VCaP (cell line): ENCODE measurements around the gene CHRNA7.

Experiments used
- H3K27ac ChIP-seq: fragments of 450-650 bp; 2 replicates; pipeline ENCODE4 v1.5.1; 2017
- TF ChIP-seq, protein P1 (sequence below): fragments of 450-650 bp; conservative IDR thresholded peaks from 2 replicates; pipeline ENCODE4 v1.5.1; 2017; ENCODE audit warnings: mild to moderate bottlenecking, moderate library complexity

Gene CHRNA7

DNA sequence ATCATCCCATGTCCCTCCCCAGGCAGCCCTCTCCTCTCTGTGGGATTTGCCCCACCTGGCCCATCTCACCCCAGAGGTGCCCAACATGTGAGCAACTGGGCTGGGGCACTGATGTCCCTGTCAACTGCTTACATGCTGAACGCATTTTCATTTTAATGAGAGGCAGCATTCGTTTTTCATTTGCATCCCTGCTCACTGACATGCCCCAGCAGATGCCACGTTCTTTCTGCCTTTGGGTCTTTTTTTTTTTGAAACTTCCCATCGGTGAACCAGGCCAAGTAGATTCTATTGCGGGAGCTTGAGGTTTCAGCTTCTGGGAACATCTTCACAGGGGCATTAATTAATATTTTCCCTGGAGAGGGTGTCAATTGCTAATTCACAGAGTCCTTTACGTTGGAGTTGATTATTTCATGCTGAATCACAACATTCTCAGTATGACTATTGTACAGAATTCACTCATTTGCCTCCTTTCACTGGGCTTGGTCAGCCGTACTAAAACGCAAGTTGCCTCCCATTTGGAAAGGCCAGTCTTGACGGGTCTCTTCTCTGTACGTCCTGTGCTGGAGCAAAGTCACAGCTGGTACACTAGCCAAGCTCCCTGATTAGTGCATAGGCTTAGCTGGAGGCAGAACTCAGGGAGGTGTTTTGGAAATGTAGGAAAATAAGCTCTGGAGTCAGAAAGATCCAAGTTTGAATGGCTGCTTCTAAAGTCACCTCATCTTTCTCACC is 69.8 kb downstream of the CHRNA7 start:
- TF ChIP-seq, protein P1, sequence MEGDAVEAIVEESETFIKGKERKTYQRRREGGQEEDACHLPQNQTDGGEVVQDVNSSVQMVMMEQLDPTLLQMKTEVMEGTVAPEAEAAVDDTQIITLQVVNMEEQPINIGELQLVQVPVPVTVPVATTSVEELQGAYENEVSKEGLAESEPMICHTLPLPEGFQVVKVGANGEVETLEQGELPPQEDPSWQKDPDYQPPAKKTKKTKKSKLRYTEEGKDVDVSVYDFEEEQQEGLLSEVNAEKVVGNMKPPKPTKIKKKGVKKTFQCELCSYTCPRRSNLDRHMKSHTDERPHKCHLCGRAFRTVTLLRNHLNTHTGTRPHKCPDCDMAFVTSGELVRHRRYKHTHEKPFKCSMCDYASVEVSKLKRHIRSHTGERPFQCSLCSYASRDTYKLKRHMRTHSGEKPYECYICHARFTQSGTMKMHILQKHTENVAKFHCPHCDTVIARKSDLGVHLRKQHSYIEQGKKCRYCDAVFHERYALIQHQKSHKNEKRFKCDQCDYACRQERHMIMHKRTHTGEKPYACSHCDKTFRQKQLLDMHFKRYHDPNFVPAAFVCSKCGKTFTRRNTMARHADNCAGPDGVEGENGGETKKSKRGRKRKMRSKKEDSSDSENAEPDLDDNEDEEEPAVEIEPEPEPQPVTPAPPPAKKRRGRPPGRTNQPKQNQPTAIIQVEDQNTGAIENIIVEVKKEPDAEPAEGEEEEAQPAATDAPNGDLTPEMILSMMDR = no peak
- no peak overlapping the region for H3K27ac ChIP-seq

DNA sequence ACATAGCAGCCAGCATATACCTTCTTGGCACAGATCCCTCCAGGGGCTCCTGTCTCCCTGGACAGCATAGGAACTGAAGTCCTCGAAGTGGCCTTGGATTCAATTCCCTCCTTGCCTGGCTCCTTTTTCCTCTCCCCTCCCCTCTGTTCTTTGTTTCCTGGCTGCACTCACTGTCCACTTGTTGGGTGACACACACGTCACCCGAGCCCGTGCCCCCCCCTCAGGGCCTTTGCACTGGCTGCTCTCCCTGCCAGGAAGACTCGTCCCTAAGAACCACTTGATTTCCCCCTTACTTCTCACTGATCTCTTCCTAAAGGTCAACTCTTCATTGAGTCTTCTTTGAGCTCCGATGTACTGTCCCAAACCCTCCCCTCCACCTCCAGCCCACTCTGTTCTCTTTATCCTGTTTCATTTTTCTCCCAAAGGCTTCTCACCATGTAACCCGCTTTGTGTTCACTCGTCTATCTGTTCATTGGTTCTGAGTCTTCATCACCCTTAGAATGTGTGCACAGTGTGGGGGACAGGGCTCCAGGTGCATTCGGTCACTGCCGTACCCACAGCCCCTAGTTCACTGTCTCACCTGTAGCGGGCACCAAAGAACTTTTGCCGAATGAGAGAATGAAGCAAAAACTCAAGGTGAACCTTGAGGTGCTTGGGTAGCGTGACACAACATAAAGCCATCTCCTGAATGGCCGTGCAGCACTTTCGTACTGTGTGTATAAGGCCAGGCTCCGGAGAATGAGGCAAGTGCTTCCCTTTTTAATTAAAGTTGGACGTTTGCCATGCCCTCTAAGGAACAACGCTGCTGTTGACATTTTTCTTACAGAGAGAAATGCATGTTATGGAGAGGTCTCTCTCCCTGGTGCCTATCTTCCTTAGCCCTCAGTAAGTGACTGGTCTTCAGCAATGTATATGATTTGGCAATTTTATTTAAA is 74.0 kb downstream of the CHRNA7 start:
- TF ChIP-seq, protein P1 = no peak
- no peak overlapping the region for H3K27ac ChIP-seq

DNA sequence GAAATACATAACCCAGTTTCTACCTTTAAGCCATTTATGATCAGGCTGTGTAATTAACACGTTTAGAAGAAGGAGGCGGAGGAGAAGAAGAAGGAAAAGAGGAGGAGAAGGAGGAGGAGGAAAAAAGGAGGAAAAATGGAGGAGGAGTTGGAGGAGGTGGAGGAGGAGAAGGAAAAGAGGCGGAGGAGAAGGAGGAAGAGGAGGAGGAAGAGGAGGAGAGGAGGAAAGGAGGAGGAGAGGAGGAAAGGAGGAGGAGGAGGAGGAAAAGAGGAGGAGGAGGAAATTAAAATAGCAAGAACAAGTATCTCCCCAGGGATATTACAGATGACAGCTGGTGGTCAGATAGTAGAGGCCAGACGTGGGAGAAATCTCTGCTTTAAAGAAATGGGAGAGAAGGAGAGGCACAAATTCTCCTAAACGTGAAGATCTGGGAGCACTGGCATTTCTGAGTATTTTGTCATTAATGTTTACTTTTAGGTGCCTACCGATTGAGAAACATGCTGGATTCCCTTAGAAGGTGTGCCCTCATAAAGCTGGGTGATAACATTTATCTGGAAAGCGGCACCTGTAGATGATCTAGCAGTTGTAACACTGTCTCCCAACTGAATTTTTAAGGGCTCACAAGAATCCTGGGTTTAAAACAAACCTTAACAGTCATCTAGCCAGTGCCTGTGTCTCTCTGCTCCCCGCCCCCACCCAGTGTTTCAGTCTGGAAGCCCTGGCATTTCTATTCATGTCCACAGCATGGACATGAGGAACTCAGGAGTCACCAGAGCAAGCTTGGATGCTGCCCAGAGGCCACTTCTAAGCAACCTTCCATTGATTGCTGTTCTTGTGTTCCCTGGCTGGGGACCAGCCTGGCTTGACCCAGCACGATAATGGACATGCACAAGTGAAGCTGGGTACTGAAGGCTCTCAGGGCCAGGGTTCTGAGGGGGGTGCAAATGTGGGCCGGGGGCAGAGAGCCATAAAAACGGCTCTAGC is 75.2 kb downstream of the CHRNA7 start:
- TF ChIP-seq, protein P1 = no peak
- H3K27ac ChIP-seq = no peak overlapping the region

DNA sequence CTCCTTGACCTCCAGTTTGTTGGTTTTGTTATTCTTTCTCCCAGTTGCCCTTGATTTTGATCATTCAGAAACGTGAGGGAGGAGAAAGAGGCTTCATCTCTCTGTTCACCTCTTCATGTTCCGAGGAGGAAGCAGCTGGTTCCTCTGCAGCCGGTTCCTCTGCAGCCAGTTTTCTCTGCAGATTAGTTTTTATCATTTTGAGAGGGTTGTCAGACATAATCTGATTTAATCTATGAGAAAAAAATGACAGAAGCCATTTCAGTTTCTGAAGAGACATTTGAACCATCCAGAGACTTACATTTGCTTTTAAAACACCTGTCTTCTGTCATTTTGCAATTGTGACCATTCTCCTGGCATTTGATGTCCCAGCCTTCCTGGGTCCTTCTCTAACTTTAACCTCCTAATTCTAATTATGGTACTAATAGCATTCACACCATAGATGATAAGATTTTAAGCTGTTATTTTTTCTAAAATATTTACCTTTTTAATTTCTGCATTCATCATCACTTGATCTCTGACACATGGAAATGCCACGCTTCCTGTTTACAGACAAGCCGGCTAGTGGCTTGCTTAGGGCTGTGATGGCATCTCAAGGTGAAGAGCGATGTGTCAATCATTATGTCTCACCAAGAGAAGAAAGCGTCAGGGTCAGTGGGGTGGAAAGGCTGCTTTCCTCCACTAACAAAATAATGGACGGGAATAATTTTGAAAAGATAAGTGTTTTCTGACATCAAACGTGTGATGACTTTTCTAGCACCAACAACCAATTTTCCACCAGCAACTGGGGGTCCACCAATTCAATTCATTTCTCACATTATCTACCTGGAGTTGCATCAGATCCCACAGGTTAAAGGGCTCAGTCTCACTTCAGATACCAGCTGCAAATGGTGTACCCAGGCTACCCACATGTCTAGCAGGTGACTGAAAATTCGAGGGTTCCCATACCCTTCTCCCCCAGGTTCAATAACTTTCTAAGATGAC is 76.4 kb downstream of the CHRNA7 start:
- TF ChIP-seq, protein P1 = no peak
- H3K27ac ChIP-seq = no peak overlapping the region

DNA sequence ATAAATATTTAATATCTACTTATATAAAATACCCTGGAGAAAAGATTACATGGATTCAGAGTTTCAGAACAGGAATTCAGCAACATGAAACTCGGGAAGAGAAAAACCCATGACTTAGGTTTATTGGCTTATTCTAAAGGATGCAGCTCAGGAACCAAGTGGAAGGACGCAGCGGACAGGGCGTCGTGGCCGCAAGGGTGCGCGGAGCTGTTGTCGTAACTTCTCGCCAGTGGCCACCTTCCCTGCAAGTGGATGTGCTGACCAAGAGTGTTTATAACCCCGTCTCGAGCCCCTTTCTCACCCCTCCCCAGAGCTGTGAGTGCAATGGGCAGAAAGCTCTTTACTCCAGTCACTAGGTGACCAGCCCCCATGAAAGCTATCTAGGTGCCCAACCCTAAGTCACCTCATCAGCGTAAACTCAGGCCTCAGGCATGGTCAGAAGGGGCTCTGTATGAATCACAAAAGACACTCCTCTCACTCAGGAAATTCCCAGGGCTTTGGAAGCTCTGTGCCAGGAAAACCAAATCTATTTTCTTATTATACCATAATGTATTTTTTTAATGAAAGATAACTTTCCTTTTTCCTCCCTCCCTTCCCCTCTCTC is 77.3 kb downstream of the CHRNA7 start:
- no peak overlapping the region for H3K27ac ChIP-seq
- TF ChIP-seq, protein P1 = no peak

DNA sequence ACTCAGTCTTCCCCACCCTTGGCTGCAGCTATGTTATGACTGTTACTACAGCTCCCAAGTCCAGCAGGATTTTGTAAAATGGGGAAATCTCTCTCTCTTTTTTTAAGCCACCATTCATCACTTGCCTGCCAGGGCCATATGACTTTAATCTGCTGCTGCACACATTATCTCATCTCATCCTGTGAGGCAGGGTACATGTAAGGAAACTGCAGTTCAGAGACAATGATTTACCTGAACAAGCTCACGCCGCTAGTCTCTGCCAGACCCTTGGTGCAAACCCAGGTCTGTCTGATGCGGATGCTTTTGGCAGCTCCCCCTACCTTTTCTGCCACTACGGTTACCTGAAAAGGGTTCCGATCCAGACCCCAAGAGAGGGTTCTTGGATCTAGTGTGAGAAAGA is 78.3 kb downstream of the CHRNA7 start:
- H3K27ac ChIP-seq = no peak overlapping the region
- TF ChIP-seq, protein P1 = no peak
